GM21423 (cell line): ENCODE results near the gene SMAGP.
"Not testable (repeated sequence)": the region's sequence is repeated elsewhere in the genome, so short reads cannot be mapped to it uniquely, and the experiment has no call there.

Experiments
- ATAC-seq: cut with Tn5 transposase; IDR thresholded peaks from one replicate; pipeline ENCODE4 v1.9.1; 2021; ENCODE audit warnings: mild to moderate bottlenecking, moderate library complexity; ENCODE audit not compliant: unreplicated experiment

SMAGP gene, protein sequence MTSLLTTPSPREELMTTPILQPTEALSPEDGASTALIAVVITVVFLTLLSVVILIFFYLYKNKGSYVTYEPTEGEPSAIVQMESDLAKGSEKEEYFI

GRCh38 chr12:51270067-51270950 is at the start of gene SMAGP:
SMAGP (minus strand) TSS chr12:51270415; CDS start chr12:51269278, 1,137 bp downstream.
- peak; percentile 72 for ATAC-seq

DNA sequence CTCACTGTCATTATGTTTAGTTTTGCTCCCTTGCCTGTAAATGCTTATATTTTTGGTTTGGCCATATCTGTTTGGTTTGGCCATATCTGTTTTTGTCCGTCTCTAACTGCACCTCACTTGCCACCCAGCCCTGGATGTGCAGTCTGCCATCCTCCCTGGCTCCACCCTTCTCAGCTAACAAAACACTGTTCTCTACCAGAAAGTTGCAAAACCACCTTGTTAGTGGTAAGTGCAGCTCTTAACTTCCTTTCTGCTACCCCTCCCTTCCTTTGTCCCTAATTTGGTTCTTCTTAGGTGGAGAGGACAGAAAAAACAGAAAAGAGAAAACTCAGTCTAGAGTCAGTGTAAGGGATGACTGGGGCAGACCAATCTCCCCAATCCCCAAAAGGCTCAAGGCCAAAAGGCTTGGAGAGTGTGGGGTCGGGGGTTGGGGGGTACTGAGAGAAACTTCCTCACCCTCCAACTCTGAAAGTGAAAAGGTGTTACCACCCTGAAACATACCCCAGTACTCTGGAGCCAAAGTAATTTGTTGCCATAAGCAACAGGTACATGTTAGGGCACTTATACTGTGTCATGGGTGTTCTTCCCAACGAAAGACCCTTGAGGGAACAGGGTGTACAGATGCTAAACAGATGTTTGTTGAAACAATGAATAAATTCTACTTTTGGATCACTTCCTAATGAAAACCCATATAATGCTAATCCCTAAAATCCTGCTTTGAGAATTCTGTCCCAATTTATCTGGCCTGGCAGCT is 48.8 kb upstream of the SMAGP start:
- no peak for ATAC-seq

GRCh38 chr12:51318057-51318806 is 48.0 kb upstream of the SMAGP start:
- not testable (repeated sequence) for ATAC-seq

DNA sequence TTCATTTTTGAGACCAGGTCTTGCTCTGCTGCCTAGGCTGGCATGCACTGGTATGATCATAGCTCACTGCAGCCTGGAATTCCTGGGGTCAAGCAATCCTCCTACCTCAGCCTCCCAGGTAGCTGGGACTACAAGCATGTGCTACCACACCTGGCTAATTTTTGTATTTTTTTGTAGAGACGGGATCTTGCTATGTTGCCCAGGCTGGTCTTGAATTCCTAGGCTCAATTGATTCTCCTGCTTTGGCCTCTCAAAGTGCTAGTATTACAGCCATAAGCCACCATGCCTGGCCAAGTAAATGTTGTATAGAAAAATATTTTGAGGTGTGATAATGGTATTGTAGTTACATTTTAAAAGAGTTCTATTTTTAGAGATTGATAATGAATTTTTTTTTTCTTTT is 41.2 kb upstream of the SMAGP start:
- no peak for ATAC-seq

- ATAC-seq = no peak
Observed at GRCh38 chr12:51307655-51308593, 37.7 kb upstream of the SMAGP start.

GRCh38 chr12:51306507-51306906 is 36.3 kb upstream of the SMAGP start:
- ATAC-seq = no peak

DNA sequence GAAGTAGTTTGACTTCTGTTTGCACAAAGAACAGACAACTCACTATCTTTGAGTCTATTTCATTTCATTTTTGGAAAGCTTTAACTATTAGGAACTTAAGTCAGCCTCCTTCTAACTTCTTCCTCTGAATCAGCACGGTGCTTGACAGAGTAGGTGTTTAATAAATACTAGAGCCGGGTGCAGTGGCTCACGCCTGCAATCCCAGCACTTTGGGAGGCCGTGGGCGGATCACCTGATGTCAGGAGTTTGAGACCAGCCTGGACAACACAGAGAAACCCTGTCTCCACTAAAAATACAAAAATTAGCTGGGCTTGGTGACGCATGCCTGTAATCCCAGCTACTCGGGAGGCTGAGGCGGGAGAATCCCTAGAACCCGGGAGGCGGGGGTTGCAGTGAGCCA is 30.6 kb upstream of the SMAGP start:
- not testable (repeated sequence) for ATAC-seq

DNA sequence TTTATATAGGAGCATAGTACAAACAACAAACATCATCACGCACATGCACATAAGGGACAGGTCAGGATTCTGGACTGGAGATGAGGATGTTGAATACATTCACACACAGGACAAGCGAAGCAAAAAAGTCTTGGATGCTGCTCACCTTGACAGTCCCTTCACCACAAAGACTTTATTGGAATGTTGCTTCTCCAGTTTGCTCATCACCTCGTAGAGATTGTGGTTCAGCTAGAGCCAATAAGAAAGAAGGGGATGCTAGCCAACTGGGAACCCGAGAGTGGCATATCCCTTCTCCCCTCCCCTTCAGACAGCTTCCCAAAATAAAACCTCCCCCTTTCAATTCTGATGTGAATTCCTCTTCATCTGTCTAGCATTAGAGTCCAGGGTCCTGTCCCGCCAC is 25.4 kb upstream of the SMAGP start:
- ATAC-seq = no peak

DNA sequence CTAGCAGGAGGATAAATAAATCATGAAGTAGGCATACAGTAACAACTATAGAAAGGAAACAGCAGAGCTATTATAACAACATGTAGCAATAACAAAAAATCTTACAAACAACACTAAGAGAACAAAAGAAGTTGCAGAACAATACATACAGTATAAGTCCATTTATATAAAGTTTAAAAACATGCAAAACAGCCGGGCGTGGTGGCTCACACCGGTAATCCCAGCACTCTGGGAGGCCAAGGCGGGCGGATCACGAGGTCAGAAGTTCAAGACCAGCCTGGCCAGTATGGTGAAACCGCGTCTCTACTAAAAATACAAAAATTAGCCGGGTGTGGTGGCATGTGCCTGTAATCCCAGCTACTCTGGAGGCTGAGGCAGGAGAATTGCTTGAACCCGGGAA is 23.9 kb upstream of the SMAGP start:
- ATAC-seq = not testable (repeated sequence)

DNA sequence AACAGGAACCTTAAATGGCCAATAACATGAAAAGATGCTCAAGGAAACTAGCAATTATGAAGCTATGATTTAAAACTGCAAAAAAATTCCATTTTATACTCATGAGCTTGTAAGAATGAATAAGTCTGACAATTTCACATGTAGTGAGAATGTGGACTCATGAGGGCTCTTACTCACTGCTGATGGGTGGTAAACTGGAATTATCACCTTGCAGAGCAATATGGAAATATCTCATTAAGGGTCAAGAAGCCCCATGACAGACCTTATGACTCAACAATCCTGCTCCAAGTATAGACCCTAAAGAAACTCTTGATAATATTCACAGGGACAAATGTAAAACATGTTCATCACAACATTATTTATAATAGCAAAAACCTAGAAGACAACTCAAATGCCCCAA is 23.5 kb upstream of the SMAGP start:
- no peak for ATAC-seq

GRCh38 chr12:51291603-51292513 is 21.6 kb upstream of the SMAGP start:
- ATAC-seq = not testable (repeated sequence)

GRCh38 chr12:51285843-51286242 is 15.6 kb upstream of the SMAGP start:
- ATAC-seq = no peak

DNA sequence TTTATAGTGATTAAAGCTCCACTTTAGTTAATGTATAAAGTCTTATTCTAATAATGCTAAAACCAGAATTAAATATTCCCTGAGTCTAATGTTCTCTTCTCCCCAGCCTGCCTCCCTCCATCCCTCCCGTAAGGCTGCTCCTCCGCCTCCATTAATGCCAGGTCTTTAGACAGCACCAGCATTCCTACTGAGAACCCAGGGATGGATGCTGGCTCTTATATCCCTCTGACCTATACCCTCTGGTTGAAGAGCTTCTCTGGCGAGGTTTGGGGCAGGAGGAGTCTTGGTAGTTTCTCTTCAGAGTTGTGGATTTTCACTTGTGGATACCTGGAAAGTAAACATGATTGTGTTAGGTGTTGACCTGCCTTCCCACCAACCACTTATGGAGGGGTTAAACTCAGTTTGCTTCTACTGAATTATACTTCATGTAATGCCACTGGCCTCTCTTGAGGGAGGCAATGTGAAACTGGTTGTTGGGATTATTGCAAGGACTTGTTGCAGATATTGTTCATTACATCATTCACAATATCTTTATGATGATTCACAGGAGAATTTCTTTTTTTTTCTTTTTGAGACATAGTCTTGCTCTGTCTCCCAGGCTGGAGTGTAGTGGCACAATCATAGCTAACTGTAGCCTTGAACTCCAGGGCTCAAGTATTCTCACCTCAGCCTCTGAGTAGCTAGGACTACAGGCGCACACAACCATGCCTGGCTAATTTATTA is 11.1 kb upstream of the SMAGP start:
- no peak for ATAC-seq

DNA sequence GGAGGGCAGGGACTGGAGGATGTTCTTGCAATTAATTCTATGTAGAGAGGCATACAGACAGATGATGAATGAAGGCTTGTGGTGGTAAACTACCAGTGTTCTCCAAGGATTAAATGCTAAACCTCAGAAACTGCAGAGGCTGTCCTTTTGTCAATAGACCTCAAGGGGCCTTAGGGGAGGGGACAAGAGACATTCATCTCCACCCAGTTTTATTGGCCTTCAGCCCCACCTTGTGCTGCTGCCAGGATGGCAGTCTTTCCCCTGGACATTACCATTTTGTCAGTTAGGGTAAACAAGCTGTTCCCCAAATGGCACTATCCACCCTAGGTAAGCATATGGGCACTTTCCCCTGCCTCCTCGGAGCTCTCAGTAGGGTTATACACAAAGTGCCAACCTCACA is 4.9 kb upstream of the SMAGP start:
- ATAC-seq = no peak

DNA sequence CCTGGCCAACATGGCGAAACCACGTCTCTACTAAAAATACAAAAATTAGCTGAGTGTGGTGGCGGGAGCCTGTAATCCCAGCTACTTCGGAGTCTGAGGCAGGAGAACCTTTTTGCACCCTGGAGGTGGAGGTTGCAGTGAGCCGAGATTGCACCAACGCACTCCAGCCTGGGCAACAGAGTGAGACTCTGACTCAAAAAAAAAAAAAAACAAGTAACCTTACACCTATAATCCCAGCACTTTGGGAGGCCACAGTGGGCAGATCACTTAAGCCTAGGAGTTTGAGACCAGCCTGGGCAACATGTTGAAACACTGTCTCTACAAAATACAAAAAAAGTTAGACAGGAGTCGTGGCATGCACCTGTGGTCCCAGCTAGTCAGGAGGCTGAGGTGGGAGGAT is 2.6 kb upstream of the SMAGP start:
- ATAC-seq = not testable (repeated sequence)

- no peak for ATAC-seq
Observed at GRCh38 chr12:51270951-51271518, 820 bp upstream of the SMAGP start.

DNA sequence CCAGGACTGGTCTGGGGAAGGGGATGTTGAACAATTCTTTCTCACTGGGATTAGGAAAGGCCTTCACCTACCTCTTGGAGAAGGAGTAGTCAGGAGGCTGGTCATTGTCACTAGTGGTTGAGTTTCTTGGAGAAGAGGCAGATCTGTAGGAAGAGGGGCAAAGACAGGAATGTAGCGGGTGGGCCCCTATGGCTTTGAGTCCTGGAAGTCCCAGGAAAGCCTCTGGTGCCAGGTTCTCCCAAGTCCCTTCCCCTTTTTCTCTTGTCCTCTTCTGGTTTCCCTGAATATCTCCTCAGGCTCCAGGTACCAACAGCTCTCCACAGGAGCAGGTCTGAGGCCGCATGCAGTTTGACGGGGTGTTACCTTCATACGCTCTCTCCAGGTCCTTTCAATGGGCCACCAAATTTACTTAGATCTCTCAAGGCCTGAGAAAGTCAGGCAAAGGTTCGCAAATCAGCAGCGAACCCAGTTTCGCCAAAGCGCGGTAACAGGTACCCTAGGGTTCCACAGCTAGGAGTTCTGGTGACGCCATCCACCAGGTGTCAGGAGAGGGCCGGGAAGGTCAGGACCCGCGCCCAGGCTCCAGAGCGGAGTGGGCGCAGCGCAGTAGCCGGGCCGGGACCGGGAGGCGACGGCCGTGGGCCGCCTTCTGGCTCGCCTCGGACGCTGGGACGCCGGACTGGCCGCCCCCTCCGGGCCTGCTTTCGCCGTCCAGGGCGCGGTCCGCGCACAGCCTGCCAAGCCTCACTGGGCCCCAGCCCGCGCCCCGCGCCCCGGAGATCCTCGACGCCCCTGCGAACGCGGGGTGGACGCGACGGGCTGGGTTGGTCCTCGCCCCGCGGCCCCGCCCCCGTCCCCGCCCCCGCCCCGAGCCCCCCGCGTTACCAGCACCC is 795 bp downstream of the SMAGP start:
- peak; percentile 26 for ATAC-seq
